DOHH2 (cell line): Measurements from ENCODE around the gene COL27A1.

Source experiments
- EZH2phosphoT487 ChIP-seq: fragments of 200-600 bp; sonication (generic); IDR thresholded peaks from 2 replicates; pipeline ENCODE4 v1.6.1; 2017; ENCODE audit warnings: borderline replicate concordance, mild to moderate bottlenecking, antibody characterized with exemption, low read length, moderate library complexity, mixed read lengths
- TF ChIP-seq, protein P1 (sequence below): fragments of 200-600 bp; sonication (generic); IDR thresholded peaks from one replicate; pipeline ENCODE4 v1.5.1; 2014; ENCODE audit warnings: antibody characterized with exemption, mild to moderate bottlenecking, low read depth, low read length; ENCODE audit not compliant: poor library complexity, severe bottlenecking

- TF ChIP-seq, protein P1, sequence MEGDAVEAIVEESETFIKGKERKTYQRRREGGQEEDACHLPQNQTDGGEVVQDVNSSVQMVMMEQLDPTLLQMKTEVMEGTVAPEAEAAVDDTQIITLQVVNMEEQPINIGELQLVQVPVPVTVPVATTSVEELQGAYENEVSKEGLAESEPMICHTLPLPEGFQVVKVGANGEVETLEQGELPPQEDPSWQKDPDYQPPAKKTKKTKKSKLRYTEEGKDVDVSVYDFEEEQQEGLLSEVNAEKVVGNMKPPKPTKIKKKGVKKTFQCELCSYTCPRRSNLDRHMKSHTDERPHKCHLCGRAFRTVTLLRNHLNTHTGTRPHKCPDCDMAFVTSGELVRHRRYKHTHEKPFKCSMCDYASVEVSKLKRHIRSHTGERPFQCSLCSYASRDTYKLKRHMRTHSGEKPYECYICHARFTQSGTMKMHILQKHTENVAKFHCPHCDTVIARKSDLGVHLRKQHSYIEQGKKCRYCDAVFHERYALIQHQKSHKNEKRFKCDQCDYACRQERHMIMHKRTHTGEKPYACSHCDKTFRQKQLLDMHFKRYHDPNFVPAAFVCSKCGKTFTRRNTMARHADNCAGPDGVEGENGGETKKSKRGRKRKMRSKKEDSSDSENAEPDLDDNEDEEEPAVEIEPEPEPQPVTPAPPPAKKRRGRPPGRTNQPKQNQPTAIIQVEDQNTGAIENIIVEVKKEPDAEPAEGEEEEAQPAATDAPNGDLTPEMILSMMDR, result no peak
- no peak for TF ChIP-seq EZH2phosphoT487
These were observed 120.1 kb downstream of the COL27A1 start for GRCh38 chr9:114275246-114276004.
